ENCODE measurements around the gene GIMAP4. TPM values are rescaled to one million over a fixed set of nuclear protein-coding genes. Genes with fewer than 3 reads are reported as not detected.
"Not testable (repeated sequence)": the region's sequence is repeated elsewhere in the genome, so short reads cannot be mapped to it uniquely, and the experiment has no call there.

The GIMAP4 gene
- total RNA-seq, 4 donors from 2014 or later: 5.1 to 38.0 (median 14.6) TPM

DNA sequence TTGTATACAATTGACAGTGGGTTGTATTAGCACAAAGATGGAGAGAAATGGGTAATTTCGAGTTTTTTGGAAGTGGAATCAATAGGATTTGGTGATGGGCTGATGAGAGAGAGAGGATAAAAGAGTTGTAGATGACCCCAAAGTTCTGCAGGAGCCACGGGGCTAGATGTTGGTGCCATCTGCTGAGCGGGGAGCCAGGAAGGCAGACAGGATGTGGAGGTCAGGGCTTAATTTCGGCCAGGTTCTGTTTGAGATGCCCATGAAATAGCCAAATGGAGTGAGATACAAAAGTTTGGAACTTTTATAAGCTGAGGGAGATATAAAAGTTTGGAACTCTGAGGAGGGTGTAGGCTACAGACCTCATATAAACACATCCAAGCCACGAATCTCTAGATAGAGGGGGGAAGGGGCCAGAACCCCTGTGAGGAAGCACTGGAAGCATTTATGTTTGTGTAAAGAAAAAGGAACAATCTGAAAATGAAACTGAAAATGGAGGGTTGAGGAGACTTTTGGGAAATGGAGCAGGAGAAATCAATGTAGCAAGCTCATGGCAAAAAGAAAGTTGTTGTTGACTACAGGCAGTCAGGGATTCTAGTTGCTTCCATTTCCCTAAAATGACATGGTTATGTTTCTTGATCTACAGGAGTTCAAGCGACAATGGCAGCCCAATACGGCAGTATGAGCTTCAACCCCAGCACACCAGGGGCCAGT, 2.2 kb downstream of the GIMAP4 start:
- no peak for TF ChIP-seq POLR2A (IDR thresholded peaks at IDR 0.05)
- TF ChIP-seq, protein P1, sequence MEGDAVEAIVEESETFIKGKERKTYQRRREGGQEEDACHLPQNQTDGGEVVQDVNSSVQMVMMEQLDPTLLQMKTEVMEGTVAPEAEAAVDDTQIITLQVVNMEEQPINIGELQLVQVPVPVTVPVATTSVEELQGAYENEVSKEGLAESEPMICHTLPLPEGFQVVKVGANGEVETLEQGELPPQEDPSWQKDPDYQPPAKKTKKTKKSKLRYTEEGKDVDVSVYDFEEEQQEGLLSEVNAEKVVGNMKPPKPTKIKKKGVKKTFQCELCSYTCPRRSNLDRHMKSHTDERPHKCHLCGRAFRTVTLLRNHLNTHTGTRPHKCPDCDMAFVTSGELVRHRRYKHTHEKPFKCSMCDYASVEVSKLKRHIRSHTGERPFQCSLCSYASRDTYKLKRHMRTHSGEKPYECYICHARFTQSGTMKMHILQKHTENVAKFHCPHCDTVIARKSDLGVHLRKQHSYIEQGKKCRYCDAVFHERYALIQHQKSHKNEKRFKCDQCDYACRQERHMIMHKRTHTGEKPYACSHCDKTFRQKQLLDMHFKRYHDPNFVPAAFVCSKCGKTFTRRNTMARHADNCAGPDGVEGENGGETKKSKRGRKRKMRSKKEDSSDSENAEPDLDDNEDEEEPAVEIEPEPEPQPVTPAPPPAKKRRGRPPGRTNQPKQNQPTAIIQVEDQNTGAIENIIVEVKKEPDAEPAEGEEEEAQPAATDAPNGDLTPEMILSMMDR (IDR thresholded peaks at IDR 0.05): no peak
- H3K27me3 ChIP-seq: no peaks in the 10 kb centered on the region
- no peaks in the 10 kb centered on the region for H3K9me3 ChIP-seq
- peak overlapping the region; percentile 31 to 74 (median 64) for H3K27ac ChIP-seq
- H3K4me3 ChIP-seq: peak overlapping the region; percentile 29 to 52 (median 46)
- no peaks in the 10 kb centered on the region for H3K4me1 ChIP-seq
- DNase-seq: no peak
- peaks cover 0 to 7% (median 0%) of the 10 kb centered on the region in 3 donors for H3K36me3 ChIP-seq

DNA sequence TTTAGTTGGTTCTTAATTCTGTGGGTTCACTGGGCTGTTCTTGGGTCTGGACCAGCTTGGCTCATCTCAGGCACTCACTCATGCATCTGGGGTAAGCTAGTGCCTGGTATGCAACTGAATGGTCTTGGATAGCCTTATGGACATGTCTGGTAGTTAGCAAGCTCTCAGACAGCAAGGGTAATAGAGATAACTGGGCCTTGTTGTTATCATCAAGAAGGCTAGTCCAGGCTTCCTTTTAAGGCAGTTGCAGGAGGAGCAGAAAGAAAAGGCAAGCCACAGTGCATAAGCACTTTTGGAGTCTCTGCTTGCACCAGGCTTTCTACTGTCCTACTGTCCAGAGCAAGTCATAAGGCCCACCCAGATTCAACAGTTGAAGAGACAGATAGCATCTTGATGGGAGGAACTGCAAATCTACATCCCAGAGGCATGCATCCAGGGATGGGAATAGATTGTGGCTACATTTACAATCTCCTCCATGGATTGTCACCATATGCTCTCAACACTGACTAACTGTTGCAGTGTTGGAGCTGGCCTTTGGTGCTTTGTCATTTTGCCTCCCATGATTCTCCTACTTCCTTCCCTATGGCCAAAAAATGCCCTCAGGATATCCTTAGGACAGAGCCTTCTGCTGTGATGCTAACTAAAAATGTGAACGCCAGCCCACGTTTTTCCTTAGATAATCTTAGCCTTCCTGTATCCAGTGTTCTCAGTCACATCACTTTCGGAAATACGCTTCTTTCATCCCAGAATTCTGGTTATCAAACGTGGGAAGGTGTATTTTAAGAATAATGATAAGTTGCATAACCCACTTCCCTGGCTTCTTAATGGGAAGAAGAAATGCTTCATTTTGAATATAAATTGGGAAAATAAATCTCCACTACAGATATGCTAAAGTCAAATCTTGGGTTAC, 3.6 kb downstream of the GIMAP4 start:
- no peaks in the 10 kb centered on the region for H3K27me3 ChIP-seq
- H3K36me3 ChIP-seq: peaks cover 0 to 7% (median 0%) of the 10 kb centered on the region in 3 donors
- H3K4me1 ChIP-seq: no peaks in the 10 kb centered on the region
- no peak for TF ChIP-seq POLR2A (IDR thresholded peaks at IDR 0.05)
- TF ChIP-seq, protein P1 (IDR thresholded peaks at IDR 0.05): no peak
- H3K4me3 ChIP-seq: no peak overlapping the region
- no peaks in the 10 kb centered on the region for H3K9me3 ChIP-seq
- no peak for DNase-seq
- H3K27ac ChIP-seq: no peak overlapping the region

DNA sequence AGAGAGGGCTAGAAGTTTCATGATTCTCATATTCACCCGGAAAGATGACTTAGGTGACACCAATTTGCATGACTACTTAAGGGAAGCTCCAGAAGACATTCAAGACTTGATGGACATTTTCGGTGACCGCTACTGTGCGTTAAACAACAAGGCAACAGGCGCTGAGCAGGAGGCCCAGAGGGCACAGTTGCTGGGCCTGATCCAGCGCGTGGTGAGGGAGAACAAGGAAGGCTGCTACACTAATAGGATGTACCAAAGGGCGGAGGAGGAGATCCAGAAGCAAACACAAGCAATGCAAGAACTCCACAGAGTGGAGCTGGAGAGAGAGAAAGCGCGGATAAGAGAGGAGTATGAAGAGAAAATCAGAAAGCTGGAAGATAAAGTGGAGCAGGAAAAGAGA, 5.3 kb downstream of the GIMAP4 start:
- Histone ChIP-seq H3K27me3 (no peaks in the 10 kb centered on the region), H3K4me3 (no peak overlapping the region), H3K4me1 (no peaks in the 10 kb centered on the region), H3K9me3 (no peaks in the 10 kb centered on the region), H3K27ac (no peak overlapping the region), H3K36me3 (peaks cover 0 to 7% (median 0%) of the 10 kb centered on the region in 3 donors)
- no peak for TF ChIP-seq POLR2A (IDR thresholded peaks at IDR 0.05)
- TF ChIP-seq, protein P1 (IDR thresholded peaks at IDR 0.05): no peak
- no peak for DNase-seq

DNA sequence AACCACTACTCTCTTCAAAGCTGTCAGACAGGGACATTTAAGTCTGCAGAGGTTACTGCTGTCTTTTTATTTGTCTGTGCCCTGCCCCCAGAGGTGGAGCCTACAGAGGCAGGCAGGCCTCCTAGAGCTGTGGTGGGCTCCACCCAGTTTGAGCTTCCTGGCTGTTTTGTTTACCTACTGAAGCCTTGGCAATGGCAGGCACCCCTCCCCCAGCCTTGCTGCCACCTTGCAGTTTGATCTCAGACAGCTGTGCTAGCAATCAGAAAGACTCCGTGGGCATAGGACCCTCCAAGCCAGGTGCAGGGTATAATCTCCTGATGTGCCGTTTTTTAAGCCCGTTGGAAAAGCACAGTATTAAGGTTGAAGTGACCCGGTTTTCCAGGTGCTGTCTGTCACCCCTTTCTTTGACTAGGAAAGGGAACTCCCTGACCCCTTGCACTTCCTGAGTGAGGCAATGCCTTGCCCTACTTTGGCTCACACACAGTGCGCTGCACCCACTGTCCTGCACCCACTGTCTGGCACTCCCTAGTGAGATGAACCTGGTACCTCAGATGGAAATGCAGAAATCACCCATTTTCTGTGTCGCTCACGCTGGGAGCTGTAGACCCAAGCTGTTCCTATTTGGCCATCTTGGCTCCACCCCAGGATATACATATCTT, 12.9 kb downstream of the GIMAP4 start:
- H3K27ac ChIP-seq, H3K27me3 ChIP-seq, DNase-seq, H3K4me1 ChIP-seq, H3K36me3 ChIP-seq, H3K9me3 ChIP-seq, H3K4me3 ChIP-seq: not testable (repeated sequence)

DNA sequence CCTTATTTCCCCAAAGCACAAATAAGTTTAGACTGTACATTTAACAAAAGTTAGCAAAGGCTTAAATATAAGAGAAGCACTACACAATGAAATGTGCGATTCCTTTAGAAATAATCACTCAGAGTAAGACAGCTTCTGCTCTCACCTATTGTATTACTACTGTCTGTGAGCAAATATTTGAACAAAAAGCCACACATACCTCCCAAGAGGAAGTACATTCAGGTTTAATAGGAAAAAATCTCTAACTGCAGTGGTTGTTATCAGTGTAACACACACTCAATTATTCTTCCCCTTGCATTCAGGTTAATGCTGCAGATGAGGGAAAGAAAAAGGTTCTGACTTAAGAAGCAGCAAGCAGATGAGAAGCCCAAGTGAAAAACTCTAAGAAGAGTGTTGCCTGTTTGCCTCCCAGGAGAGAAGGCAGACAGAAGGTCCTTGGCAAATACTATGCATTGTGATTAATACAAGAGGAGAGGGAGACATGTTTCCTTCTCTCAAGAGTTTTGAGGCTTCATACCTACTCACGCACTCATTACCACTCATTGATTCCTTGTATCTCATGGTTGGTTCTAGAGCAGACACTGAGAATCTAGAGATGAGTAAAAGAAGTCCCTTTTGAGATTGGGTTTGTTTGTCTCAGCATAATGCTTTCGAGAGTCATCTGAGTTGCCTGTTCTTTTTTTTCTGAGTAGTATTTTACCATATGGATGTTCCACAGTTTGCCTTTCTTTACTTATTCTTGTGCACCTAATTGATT, 13.6 kb downstream of the GIMAP4 start:
- H3K9me3 ChIP-seq: no peaks in the 10 kb centered on the region
- no peak overlapping the region for H3K27ac ChIP-seq
- H3K36me3 ChIP-seq: no peaks in the 10 kb centered on the region
- no peak for TF ChIP-seq POLR2A (IDR thresholded peaks at IDR 0.05)
- TF ChIP-seq, protein P1 (IDR thresholded peaks at IDR 0.05): no peak
- no peaks in the 10 kb centered on the region for H3K4me1 ChIP-seq
- H3K4me3 ChIP-seq: no peak overlapping the region
- no peak for DNase-seq
- H3K27me3 ChIP-seq: no peaks in the 10 kb centered on the region
